ENCODE data around the gene IMPDH1. TPM values are rescaled to one million over a fixed set of nuclear protein-coding genes. Genes with fewer than 3 reads are reported as not detected.
A peak's percentile ranks its signal among the peaks of the same experiment; 100 is the strongest.

The IMPDH1 gene
- total RNA-seq, 1 donor from 2014 or later = 81.7 TPM

DNA sequence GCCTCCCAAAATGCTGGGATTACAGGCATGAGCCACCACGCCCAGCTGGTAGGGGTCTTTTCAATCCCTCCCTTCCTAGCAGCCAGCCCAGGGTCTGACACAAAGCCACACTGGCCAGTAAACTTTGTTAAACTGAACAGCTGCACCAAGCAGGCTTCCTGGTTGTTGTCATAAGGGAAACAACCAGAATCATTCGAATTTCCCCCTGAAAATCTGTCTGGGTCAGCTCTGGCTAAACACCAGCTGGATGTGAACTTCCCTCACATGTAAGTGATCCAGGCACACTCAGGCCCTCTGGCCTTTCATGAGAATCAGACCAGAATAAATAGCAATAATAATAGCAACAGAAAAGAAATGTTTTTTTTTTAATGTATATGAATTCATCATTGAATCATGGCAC, 7.4 kb downstream of the IMPDH1 start:
- H3K9me3 Mint-ChIP-seq (ENCODE audit: unreplicated experiment) = peaks cover 5% of the 10 kb centered on the region
- peaks cover 23% of the 10 kb centered on the region for H3K4me1 Mint-ChIP-seq (ENCODE audit: low read depth, unreplicated experiment)
- H3K27ac Mint-ChIP-seq (ENCODE audit: unreplicated experiment) = no peak overlapping the region
- H3K27me3 Mint-ChIP-seq (ENCODE audit: unreplicated experiment) = peaks cover 15% of the 10 kb centered on the region
- TF ChIP-seq, protein P1, sequence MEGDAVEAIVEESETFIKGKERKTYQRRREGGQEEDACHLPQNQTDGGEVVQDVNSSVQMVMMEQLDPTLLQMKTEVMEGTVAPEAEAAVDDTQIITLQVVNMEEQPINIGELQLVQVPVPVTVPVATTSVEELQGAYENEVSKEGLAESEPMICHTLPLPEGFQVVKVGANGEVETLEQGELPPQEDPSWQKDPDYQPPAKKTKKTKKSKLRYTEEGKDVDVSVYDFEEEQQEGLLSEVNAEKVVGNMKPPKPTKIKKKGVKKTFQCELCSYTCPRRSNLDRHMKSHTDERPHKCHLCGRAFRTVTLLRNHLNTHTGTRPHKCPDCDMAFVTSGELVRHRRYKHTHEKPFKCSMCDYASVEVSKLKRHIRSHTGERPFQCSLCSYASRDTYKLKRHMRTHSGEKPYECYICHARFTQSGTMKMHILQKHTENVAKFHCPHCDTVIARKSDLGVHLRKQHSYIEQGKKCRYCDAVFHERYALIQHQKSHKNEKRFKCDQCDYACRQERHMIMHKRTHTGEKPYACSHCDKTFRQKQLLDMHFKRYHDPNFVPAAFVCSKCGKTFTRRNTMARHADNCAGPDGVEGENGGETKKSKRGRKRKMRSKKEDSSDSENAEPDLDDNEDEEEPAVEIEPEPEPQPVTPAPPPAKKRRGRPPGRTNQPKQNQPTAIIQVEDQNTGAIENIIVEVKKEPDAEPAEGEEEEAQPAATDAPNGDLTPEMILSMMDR (IDR thresholded peaks at IDR 0.05; ENCODE audit: partially characterized antibody, unreplicated experiment) = no peak
- no peak for DNase-seq
- no peak overlapping the region for H3K4me3 Mint-ChIP-seq (ENCODE audit: unreplicated experiment)
- H3K36me3 Mint-ChIP-seq (ENCODE audit: unreplicated experiment) = peaks cover 7% of the 10 kb centered on the region

DNA sequence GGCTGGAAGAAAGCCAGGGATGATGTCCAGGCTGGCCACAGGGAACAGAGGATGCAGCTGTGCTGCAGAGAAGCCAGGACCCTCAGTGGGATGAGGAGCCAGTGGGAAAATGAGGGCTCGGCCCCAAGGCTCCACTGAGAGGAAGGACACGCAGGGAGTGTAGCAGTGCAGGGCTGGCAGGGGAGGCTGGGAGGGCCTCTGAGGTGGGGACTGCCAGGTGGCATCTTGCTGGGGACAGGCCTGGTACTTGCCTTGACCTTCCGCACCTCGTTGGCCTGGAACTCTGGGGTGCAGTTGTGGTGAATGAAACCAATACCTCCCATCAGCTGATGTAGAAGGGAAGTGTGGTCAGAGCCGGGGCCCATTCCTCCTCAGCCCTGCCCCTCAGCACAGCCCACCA, 9.2 kb downstream of the IMPDH1 start:
- peaks cover 9% of the 10 kb centered on the region for H3K27me3 Mint-ChIP-seq (ENCODE audit: unreplicated experiment)
- peaks cover 3% of the 10 kb centered on the region for H3K9me3 Mint-ChIP-seq (ENCODE audit: unreplicated experiment)
- peaks cover 19% of the 10 kb centered on the region for H3K4me1 Mint-ChIP-seq (ENCODE audit: low read depth, unreplicated experiment)
- H3K4me3 Mint-ChIP-seq (ENCODE audit: unreplicated experiment) = no peak overlapping the region
- no peak for DNase-seq
- H3K27ac Mint-ChIP-seq (ENCODE audit: unreplicated experiment) = no peak overlapping the region
- H3K36me3 Mint-ChIP-seq (ENCODE audit: unreplicated experiment) = peaks cover 12% of the 10 kb centered on the region
- TF ChIP-seq, protein P1 (IDR thresholded peaks at IDR 0.05; ENCODE audit: partially characterized antibody, unreplicated experiment) = no peak

- DNase-seq = no peak
- peaks cover 3% of the 10 kb centered on the region for H3K9me3 Mint-ChIP-seq (ENCODE audit: unreplicated experiment)
- peaks cover 12% of the 10 kb centered on the region for H3K36me3 Mint-ChIP-seq (ENCODE audit: unreplicated experiment)
- H3K27me3 Mint-ChIP-seq (ENCODE audit: unreplicated experiment) = peaks cover 8% of the 10 kb centered on the region
- peaks cover 19% of the 10 kb centered on the region for H3K4me1 Mint-ChIP-seq (ENCODE audit: low read depth, unreplicated experiment)
- no peak overlapping the region for H3K27ac Mint-ChIP-seq (ENCODE audit: unreplicated experiment)
- TF ChIP-seq, protein P1 (IDR thresholded peaks at IDR 0.05; ENCODE audit: partially characterized antibody, unreplicated experiment) = no peak
- H3K4me3 Mint-ChIP-seq (ENCODE audit: unreplicated experiment) = no peak overlapping the region
Observed at GRCh38 chr7:128399991-128400390, 9.8 kb downstream of the IMPDH1 start.

- Mint-ChIP-seq H3K4me1 (ENCODE audit: low read depth, unreplicated experiment) (peaks cover 10% of the 10 kb centered on the region), H3K4me3 (ENCODE audit: unreplicated experiment) (no peak overlapping the region)
Observed at GRCh38 chr7:128398841-128399135, 11.0 kb downstream of the IMPDH1 start.

DNA sequence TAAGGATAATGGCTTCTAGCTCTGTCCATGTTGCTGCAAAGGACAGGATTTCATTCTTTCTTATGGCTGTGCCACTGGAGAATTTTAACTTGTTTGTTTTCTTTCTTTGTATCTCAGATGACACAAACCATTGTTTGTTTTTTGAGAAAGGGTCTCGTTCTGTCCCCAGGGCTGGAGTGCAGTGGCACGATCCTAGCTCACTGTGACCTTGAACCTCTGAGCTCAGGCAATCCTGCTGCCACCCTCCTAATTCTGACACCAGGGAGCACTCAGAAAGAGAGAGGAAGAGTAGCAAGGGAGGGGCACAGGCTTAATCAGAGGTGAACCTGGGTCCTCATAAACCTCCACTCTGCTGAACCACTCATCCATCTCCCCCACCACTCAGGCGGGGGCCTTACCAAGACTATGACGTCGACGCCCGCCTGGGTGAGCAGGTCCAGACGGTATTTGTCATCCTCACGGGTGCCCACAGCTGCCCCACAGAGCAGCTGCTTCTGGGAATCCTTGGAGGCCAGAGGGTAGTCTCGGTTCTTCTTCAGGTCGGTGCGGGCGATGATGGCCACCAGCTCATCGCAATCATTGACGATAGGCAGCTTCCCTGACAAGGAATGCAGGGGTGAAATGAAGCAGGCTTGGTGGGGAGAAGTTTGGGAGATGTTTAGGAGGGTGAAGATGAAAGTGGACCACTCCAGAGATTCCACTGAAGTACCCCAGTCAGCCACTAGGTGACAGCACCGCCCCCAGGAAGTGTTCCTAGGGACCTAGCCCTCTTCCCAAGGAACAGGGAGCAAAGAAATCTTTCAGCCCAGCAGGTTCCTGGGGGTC, 11.6 kb downstream of the IMPDH1 start:
- TF ChIP-seq, protein P1 (IDR thresholded peaks at IDR 0.05; ENCODE audit: partially characterized antibody, unreplicated experiment) = peak; percentile 93
- H3K9me3 Mint-ChIP-seq (ENCODE audit: unreplicated experiment) = peaks cover 3% of the 10 kb centered on the region
- peaks cover 12% of the 10 kb centered on the region for H3K36me3 Mint-ChIP-seq (ENCODE audit: unreplicated experiment)
- H3K4me3 Mint-ChIP-seq (ENCODE audit: unreplicated experiment) = no peak overlapping the region
- peak; percentile 84 for DNase-seq
- H3K4me1 Mint-ChIP-seq (ENCODE audit: low read depth, unreplicated experiment) = peaks cover 8% of the 10 kb centered on the region
- H3K27ac Mint-ChIP-seq (ENCODE audit: unreplicated experiment) = peak overlapping the region; percentile 59
- H3K27me3 Mint-ChIP-seq (ENCODE audit: unreplicated experiment) = peaks cover 1% of the 10 kb centered on the region

More at GRCh38 chr7:128398841-128399135, 11.0 kb downstream of the IMPDH1 start:
- no peak for DNase-seq
- peaks cover 3% of the 10 kb centered on the region for H3K9me3 Mint-ChIP-seq (ENCODE audit: unreplicated experiment)
- TF ChIP-seq, protein P1 (IDR thresholded peaks at IDR 0.05; ENCODE audit: partially characterized antibody, unreplicated experiment) = peak; percentile 47
- no peak overlapping the region for H3K27ac Mint-ChIP-seq (ENCODE audit: unreplicated experiment)
- H3K27me3 Mint-ChIP-seq (ENCODE audit: unreplicated experiment) = peaks cover 1% of the 10 kb centered on the region
- peaks cover 12% of the 10 kb centered on the region for H3K36me3 Mint-ChIP-seq (ENCODE audit: unreplicated experiment)
